Activated CD8-positive, alpha-beta memory T cell treated with anti-CD3 and anti-CD28 coated beads for 36 hours (primary cell): Measurements from ENCODE around the gene SLC35F1. TPM values are rescaled to one million over a fixed set of nuclear protein-coding genes. Genes with fewer than 3 reads are reported as not detected.
"Not testable (repeated sequence)": the region's sequence is repeated elsewhere in the genome, so short reads cannot be mapped to it uniquely, and the experiment has no call there.

Experiments used
- CTCF ChIA-PET: fragments of 350-600 bp; sonication (Branson Sonifier 250); formaldehyde crosslinking; loops from one replicate; lab custom pipeline; 2021; ENCODE audit warnings: antibody characterized with exemption; lab: Charles Lee
- POLR2A ChIA-PET: fragments of 350-600 bp; sonication (Branson Sonifier 250); formaldehyde crosslinking; loops from one replicate; lab custom pipeline; 2021; ENCODE audit warnings: antibody characterized with exemption; lab: Charles Lee
- total RNA-seq, 2 experiments: library from RNA; stranded (reverse); gene quantifications; one replicate each; pipeline ENCODE4 v1.2.3, GENCODE V29; 2021

SLC35F1 gene
- not detected for total RNA-seq

DNA sequence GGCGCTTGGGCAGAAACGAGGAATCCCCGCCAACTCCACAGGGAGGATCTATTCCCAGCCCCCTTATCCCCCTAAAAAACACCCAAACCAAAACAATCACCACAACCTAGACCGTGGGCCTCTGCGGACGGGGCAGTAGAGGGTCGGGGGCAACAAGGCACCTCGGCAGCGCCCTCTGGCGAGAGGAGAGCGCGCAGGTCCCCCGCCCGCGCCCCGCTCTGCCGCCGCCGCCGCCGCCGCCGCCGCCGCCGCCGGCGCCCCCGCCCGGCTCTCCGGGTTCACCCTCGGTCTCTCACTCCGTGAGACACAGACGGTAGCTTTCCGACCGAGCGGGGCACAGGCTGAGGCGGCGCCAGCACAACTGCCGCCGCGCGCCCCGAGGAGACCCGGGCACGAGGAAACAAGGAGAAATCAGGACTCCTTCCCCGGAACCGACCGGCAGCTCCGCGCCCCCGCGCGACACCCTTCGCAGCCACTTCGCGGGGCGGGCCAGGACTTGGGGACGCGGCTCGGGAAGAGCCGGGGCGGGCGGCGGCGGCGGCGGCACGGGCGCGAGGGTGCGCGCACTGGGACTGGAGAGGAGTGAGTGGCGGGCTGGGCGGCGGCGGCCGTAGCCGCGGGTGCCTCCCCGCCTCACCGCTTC lies at the start of gene SLC35F1:
SLC35F1 (plus strand) TSS at position 307 of the 643 bp plus-strand sequence.
- POLR2A ChIA-PET = interaction anchor here (0.6 kb wide), 1 partner anchor 329 kb away, joined by 3 read pairs; no protein-coding TSS in a partner anchor
- CTCF ChIA-PET = no interaction called here

DNA sequence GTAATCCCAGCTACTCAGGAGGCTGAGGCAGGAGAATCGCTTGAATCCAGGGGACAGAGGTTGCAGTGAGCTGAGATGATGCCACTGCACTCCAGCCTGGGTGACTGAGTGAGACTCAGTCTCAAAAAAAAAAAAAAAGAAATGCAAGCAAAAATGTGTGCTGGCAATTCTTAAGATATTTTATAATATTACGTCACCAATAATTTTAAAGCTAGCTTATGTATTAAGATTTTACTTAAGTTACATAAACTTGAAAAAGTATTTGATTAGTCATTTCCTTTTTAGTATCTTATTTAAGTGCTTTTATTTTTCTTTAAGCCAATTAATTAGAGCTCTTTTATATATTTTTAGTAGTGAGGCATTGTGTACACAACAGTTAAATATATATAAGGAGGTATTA lies 48.5 kb upstream of the SLC35F1 start:
- POLR2A ChIA-PET = not testable (repeated sequence)
- CTCF ChIA-PET = interaction anchor here (0.6 kb wide), 1 partner anchor 1983 kb away, joined by 3 read pairs; no protein-coding TSS in a partner anchor

DNA sequence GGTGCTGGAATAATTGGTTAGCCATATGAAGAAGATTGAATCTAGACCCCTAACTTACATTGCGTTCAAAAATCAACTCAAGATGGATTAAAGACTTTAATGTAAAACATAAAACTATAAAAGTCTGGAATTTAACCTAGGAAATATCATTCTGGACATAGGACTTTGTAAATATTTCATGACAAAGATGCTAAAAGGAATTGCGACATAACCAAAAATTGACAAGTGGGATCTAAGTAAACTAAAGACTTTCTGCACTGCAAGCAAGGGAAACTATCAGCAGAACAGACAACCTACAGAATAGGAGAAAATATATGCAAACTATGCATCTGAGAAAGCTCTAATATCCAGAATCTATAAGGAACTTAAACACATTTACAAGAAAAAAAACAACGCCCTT lies 45.5 kb upstream of the SLC35F1 start:
- ChIA-PET CTCF (no interaction called here), POLR2A (no interaction called here)

DNA sequence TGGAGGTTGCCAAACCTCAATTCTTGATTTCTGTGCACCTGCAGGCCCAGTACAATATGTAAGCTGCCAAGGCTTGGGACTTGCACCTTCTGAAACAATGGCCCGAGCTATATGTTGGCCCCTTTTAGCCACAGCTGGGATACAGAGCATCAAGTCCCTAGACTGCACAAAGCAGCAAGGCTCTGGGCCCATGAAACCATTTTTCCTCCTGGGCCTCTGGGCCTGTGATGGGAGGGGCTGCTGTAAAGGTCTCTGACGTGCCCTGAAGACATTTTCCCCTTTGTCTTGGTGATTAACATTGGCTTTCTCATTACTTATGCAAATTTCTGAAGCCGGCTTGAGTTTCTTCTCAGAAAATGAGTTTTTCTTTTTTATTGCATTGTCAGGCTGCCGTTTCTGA lies 40.5 kb upstream of the SLC35F1 start:
- POLR2A ChIA-PET = no interaction called here

DNA sequence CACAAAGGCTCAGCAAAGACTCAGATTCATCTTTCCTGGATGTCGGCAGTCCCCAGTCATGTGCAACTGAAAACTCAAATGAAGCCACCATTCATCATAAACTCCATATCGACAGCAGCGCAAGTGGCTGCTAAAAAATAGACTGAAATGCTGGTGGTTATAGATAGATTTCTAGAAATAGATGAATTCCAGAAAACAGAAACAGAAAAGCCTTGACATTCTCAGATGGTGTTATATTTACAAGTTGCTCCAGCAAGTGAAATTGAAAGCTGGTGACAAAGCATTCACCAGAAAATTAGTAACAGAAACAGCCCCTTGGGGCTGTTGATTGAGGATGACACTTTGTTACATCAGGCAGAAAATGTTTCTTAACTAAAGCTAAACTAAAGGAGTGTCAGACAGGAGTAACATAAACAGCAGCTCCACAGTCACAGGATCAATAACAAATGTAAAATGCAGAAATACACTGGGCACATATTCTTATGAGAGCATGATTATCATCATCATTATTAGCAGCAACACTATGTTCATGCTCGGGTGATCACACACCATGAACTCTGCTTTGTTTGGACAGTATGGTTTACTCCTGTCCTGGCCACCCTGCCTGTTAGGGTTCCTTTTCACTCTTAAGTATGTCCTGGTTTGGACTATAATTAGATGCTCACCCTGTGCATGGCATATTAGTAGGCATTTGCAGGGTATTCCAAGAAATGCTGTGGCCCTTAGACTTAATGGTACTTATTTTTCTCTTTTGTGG lies 36.4 kb upstream of the SLC35F1 start:
- ChIA-PET POLR2A (no interaction called here), CTCF (no interaction called here)

More for the DNA sequence above, 40.5 kb upstream of the SLC35F1 start:
- CTCF ChIA-PET = no interaction called here

DNA sequence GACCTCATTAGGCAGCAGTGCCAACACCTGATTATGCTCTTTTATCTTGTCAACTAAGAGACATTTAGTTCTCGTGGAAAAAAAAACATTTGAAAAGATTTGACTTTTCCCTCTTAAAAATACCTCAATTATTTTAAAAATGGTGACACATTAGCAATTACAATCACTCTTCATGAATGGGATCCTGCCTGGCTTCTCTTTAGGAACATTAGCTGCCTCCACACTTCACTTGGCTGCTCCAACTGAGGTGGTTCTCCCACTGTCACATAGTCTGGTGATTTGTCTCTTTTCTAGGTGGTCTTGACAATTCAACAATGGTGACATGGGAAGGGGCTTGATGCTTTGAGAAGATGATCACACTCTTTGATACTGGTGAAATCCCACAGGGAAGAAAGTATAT lies 26.2 kb upstream of the SLC35F1 start:
- ChIA-PET CTCF (no interaction called here), POLR2A (no interaction called here)

DNA sequence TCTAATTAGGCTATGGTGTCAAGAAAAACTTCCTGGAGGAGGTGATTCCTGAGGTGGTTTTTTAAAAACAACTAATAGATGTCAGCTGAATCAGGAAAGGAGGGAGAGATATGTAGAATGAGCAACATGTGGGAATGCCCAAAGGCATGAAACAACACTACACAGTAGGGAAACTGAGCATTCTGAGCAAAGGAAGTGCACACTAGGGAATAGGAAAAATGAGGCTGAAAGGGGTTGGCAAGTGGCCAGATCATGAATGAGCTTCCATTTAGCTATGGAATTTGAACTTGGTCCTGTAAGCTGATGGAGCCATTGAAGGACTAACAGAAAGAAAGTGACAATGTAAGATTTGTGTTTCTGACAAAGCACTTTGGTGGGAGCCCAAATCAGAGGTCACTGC lies 16.9 kb upstream of the SLC35F1 start:
- ChIA-PET POLR2A (no interaction called here), CTCF (no interaction called here)

DNA sequence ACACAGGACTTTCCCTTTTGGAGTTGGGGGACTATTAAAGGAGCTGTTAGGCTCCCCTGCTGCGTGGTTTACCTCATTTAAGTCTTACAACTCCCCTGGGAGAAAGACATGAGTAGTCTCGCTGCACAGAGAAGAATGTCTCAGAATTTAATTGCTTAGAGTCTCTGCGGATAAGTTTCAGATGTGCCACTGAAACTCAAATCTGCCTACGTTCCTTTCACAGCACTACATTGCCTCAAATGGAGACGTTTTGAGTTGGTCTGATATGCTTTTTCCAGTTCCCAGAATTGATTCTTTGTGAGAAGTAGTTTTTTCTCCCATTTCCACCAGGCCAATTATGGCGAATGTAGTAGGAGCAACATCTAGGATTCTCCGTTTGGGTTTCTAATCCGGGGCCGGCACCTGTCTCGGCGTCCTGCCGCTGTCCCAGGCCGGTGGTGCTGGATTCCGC lies 532 bp upstream of the SLC35F1 start:
- CTCF ChIA-PET = no interaction called here
- POLR2A ChIA-PET = interaction anchor here (0.6 kb wide), 1 partner anchor 330 kb away, joined by 3 read pairs; no protein-coding TSS in a partner anchor

DNA sequence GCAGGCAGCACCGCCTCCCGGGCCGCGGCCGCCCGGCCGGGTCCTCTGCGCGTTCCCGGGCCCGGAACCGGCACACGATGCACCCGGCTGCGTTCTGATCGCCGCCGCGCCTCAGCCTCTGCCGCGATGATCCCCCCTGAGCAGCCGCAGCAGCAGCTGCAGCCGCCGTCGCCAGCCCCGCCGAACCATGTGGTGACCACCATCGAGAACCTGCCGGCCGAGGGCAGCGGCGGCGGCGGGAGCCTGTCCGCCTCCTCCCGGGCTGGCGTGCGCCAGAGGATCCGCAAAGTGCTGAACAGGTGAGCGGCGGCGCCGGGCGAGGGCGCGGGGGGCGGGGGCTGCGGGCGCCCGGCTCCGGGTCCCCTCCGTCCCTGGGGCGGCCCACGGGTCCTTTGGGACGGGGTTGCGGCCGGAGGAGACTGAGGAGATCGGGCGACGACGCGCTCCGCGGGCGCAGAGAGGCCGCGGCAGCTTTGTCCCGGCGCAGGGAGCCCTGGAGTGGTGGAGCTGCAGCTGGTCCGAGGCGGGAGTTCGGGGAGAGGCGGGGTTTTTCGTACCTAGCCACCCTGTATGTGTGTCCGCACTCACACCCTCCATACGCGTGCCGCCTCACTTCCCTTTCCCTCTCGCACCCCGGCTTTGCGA lies 659 bp downstream of the SLC35F1 start:
- ChIA-PET POLR2A (no interaction called here), CTCF (no interaction called here)

DNA sequence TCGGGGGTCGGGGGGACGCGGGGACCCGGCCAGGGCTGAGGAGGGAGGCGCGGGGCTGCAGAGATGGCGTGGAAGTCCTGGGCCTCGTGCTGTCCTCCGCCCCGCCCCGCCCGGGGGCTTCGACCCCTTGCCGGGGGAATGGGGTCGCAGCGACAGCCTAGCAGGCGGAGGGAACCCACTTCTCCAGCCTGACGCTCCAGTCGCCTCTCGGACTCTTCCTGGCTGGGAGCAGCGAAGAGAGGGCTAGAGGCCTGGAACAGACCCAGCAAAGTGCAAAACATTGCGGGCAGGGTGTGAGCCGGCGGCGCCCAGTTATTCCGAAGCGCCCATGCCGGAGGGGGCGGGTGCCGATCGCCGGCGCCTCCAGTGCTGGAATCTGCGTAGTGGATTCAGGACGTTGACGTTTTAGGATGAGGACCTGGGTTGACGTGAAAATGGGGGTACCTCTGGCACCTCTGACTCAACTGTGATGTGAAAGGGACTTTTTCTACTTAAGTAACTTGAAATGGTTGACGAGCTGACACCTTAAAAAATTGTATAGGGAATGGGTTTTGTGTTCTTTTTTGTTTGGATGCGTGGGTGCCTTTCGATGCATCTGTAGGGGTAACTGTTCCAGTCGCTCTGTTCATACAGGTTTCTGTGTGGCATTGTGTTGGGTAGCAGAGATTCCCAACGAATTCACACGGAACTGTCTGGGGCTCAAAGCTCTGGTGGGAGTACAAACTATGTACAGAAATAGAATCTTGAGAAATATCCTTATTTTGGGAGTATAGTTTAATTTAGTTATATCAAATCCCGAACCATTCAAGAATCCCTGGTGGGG lies 1.4 kb downstream of the SLC35F1 start:
- CTCF ChIA-PET = no interaction called here
- POLR2A ChIA-PET = no interaction called here

DNA sequence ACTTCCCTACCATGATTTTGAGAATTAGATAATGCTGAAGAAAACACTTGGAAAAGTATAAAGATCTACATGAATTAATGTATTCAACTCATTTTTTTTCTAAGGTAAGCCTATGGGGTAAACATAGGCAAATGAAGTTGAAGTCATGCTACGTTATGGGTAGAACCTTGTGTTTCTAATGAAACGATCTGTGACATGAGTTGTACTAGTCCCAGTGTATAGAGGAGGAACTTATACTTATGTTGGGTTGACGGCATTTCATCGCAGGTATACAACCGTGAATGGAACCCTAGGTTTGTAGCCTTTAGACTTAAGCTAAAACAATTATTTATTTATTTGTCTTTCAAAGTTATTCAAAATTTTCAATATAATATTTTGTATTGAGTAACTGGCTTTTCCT lies 2.6 kb downstream of the SLC35F1 start:
- ChIA-PET CTCF (no interaction called here), POLR2A (no interaction called here)

DNA sequence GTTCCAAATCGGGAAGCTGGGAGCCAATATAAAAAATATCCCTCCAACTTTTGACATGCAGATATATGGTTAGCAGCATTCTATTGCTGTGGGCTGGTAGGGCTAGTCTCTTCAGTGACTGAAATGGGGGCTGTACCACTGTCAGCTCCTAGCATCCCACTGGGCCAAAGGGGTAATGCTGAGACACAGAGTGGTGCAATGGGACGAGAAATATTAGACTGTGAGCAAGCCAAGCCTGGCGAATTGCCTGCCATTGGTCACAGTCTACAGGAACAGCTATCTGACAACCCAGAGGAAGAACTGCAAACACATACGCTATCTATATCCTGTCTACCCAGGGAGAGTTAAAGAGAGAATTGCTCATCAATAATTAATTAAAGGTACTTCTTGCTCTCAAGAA lies 3.5 kb downstream of the SLC35F1 start:
- ChIA-PET CTCF (no interaction called here), POLR2A (no interaction called here)

DNA sequence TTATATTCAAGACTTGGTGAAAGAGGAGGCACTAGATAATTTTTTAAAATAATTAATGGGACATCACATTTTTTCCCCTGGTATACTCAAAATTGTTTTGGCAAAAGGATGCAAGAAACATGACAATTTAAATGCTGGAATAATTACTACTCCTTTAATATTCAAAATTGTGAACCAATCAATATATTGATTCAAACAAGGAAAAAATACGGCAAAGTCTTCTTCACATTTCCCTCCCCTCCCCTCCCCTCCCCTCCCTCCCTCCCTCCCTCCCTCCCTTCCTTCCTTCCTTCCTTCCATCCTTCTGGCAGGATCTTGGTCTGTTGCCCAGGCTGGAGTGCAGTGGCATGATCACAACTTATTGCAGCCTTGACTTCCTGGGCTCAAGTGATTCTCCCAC lies 4.1 kb downstream of the SLC35F1 start:
- POLR2A ChIA-PET = no interaction called here
- CTCF ChIA-PET = no interaction called here

DNA sequence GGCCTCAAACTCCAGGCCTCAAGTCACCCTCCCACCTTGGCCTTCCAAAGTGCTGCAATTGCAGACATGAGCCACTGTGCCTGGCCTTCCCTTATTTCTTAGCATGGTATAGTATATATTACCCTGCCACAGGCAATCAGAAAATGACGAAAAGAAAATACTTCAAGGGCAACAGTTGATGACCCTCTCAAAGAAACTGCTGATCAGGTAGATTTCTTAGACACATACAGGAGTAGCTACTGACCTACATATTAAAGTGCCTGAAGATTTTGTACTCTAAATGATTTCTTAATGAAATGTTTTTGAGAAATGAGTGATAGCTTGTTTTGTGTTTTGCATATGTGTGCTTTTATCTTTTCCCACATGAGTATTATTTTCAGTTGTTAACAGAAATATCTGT lies 4.6 kb downstream of the SLC35F1 start:
- POLR2A ChIA-PET = no interaction called here
- CTCF ChIA-PET = no interaction called here

DNA sequence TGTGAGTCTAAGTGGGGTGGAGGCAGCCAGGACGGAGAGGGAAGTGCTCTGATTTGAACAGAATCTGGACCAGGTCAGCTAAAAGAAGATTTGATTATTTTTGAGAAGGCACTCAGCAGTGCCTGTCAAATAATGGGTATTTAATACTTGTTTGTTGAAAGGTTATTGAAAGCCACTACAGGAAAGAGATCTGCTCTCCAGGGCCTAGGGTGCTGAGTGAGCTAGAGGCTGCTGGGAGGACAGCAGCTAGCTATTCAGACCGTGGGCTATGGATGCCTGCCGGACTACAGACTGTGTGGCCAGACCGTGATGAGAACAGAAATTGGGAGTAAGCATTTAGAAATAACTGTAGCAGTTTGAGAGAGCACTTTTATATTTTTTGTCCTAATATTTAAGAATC lies 8.8 kb downstream of the SLC35F1 start:
- ChIA-PET CTCF (no interaction called here), POLR2A (no interaction called here)

DNA sequence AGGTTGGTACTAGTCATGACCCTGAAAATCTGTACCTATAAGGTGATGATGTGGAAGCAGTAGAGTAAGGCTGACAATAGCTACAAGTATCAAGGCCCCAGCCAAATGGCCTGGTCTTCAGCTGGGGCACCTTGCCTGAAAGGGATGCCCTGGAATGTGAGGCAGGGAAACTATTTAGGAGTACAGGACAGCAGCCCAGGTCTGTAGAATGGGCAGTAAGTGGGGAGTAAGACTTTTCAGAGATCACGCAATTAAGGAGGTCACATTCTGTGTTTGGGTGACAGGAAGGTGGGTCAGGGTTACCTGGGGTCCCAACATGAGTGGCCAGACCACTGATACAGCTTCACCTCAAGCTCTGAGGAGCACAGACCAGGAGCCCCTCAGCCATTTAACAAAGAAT lies 9.4 kb downstream of the SLC35F1 start:
- ChIA-PET CTCF (interaction anchor here (1.0 kb wide), 1 partner anchor 18 kb away, joined by 3 read pairs; no protein-coding TSS in a partner anchor), POLR2A (no interaction called here)

DNA sequence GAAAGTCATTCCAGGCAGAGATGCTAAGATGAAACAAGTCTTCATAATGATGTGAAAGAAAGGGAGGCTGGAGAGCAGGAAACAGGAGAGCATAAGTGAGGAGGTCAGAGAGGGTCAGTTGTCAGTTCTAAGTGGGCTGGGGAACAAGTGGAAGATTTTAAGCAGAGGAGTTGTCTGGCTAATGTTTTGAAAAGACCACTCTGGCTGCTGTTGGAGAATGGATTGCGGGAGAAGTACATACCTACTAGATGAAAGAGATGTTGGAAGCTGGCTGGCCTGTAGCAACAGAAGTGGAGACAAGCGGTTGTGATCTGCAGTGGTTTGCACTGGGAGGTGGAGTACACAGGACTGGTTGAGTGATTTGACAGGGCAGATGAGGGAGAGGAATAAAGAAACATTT lies 10.1 kb downstream of the SLC35F1 start:
- CTCF ChIA-PET = interaction anchor here (1.0 kb wide), 1 partner anchor 17 kb away, joined by 3 read pairs; no protein-coding TSS in a partner anchor
- POLR2A ChIA-PET = no interaction called here

DNA sequence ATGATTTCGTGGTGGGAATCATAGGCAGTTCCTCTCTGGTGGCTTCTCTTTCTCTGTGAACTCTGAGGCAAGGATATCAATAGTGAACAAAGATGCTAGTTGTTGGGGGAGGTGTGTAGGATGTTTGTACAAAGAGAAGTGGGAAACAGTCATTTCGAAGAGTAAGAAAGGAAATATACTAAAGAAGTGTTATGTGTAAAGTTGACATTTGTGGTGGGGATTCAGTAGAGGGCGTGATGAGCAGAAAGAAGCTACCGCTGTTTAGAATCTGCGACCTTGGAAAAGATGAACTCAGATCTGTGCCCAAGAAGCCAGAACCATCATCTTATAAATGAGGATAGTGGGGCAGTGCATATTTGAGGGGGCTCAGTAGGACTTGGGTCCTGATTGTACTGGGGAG lies 11.4 kb downstream of the SLC35F1 start:
- ChIA-PET CTCF (no interaction called here), POLR2A (no interaction called here)

DNA sequence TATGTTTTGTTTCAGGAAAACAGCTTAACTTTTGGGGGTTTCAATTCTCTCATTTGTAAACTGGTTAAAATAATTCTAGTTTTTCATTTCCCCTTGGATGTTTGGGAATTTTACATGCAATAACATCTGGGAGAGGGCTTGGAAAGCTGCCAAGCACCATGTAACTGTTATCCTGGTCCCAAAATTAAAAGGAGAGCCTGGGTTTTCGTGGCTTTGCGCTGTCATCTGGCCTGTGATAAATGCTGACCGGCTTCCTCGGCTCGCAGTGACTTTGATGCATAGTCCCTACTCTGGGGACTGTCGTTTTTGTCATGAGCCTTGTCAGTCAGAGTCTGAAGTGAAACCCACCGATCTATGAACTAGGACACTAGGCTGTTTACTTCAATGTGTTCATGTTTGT lies 12.2 kb downstream of the SLC35F1 start:
- CTCF ChIA-PET = no interaction called here
- POLR2A ChIA-PET = no interaction called here
